ENCODE data around the gene BABAM1.

DNA sequence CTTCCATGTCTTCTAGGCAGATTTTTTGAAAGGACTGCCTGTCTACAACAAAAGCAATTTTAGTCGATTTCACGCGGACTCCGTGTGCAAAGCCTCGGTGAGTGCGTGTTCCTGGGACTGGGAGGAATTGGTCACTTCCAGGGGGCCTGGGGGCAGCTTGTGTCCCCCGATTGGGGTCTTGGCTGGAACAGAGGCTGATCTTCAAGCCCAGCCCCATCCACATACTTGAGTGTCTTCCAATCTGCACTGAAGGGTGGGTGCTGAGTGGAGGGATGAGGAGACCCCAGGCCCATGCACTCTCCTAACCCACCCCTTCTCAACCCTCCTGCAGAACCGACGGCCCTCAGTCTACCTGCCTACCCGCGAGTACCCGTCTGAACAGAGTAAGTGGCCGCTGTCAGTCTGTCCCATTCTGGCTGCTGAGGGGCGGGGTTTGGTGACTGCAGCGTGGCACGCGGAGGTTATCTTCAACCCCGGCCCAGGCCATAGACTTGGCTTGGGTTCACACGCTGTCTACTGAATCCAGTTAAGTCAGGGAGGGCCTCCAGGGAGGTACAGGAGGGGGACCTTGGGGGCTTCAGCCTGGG is 46.9 kb downstream of the BABAM1 start:
- TF ChIP-seq, protein P1, sequence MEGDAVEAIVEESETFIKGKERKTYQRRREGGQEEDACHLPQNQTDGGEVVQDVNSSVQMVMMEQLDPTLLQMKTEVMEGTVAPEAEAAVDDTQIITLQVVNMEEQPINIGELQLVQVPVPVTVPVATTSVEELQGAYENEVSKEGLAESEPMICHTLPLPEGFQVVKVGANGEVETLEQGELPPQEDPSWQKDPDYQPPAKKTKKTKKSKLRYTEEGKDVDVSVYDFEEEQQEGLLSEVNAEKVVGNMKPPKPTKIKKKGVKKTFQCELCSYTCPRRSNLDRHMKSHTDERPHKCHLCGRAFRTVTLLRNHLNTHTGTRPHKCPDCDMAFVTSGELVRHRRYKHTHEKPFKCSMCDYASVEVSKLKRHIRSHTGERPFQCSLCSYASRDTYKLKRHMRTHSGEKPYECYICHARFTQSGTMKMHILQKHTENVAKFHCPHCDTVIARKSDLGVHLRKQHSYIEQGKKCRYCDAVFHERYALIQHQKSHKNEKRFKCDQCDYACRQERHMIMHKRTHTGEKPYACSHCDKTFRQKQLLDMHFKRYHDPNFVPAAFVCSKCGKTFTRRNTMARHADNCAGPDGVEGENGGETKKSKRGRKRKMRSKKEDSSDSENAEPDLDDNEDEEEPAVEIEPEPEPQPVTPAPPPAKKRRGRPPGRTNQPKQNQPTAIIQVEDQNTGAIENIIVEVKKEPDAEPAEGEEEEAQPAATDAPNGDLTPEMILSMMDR (IDR thresholded peaks at IDR 0.05), result no peak
- TF ChIP-seq POLR2A (IDR thresholded peaks at IDR 0.05) (no peak), EP300 (IDR thresholded peaks at IDR 0.05) (no peak)

All from upper lobe of left lung (tissue), 4 donors.